ENCODE measurements around the gene CDKAL1. TPM values are rescaled to one million over a fixed set of nuclear protein-coding genes. Genes with fewer than 3 reads are reported as not detected.

The CDKAL1 gene
- total and polyA plus RNA-seq, 2 experiments from 2014 or later, result 14.4 to 19.5 TPM

DNA sequence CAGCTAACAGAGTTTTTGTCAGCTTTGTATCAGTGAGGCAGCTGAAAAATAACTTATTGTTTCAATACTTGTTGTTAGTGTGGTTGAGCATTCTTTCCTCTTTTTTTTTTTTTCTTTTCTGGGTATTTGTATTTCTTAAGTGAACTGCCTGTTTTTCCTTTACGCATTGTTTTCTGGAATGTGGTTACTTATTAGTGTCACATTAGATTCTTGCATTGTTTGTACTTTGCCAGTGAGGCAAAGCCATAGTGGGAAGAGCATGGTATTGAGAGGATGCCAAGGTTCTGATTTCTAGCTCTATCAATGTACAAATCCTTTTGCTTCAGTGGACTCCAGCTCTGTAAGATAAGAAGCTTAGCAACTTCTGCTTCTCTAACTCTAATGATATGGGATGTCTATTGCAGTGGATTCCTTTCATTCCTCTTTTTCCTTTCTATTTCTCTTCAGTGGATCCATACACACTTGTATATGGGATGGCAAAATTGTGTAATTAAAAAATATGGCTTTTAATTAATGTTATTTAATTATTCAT lies 3.9 kb downstream of the CDKAL1 start:
- Histone ChIP-seq H3K4me3 (no peak overlapping the region), H2AFZ (no peak overlapping the region), H3K79me2 (peaks cover 55% of the 10 kb centered on the region), H3K9me2 (replicated peaks; ENCODE audit: insufficient read depth) (no peaks in the 10 kb centered on the region), H3K36me3 (replicated peaks; ENCODE audit: insufficient read depth, low read depth) (no peaks in the 10 kb centered on the region), H3K4me1 (ENCODE audit: insufficient read depth) (peaks cover 5% of the 10 kb centered on the region), H3K27ac (no peak overlapping the region), H3K9me3 (ENCODE audit: low read depth) (no peaks in the 10 kb centered on the region), H3K27me3 (no peaks in the 10 kb centered on the region), H3K4me2 (no peak overlapping the region), H4K20me1 (ENCODE audit: insufficient read depth, poor library complexity, severe bottlenecking) (no peaks in the 10 kb centered on the region)
- no peak for DNase-seq (ENCODE audit: low spot score)
- WGBS (ENCODE audit: low lambda C conversion rate, missing lambda C conversion rate), result 53% methylated on average over 1 of the region's 1 CpG
- TF ChIP-seq, protein P1, sequence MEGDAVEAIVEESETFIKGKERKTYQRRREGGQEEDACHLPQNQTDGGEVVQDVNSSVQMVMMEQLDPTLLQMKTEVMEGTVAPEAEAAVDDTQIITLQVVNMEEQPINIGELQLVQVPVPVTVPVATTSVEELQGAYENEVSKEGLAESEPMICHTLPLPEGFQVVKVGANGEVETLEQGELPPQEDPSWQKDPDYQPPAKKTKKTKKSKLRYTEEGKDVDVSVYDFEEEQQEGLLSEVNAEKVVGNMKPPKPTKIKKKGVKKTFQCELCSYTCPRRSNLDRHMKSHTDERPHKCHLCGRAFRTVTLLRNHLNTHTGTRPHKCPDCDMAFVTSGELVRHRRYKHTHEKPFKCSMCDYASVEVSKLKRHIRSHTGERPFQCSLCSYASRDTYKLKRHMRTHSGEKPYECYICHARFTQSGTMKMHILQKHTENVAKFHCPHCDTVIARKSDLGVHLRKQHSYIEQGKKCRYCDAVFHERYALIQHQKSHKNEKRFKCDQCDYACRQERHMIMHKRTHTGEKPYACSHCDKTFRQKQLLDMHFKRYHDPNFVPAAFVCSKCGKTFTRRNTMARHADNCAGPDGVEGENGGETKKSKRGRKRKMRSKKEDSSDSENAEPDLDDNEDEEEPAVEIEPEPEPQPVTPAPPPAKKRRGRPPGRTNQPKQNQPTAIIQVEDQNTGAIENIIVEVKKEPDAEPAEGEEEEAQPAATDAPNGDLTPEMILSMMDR (IDR thresholded peaks at IDR 0.05; ENCODE audit: poor library complexity), result no peak
- TF ChIP-seq EZH2phosphoT487 (IDR thresholded peaks at IDR 0.05; ENCODE audit: low read depth, severe bottlenecking, unreplicated experiment) (no peak), EZH2 (IDR thresholded peaks at IDR 0.05; ENCODE audit: borderline replicate concordance) (no peak)

DNA sequence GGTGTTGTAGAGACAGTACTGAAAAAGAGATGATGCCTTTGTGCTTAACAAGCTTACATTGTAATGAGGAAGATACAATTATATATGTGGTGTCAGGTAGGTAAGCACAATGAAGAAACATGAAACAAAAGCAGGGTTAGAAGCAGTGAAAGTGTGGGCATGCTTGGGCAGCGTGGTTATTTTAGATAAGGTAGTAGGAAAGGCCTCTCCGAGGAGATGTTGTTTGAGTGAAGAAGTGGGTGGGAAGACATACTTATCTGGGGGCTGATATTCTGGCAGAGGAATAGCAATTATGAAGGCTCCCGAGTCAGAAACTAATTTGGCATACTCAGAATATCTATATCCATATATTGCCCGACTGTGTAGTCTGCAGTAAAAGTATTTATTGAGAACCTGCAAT lies 4.7 kb downstream of the CDKAL1 start:
- H4K20me1 ChIP-seq (ENCODE audit: insufficient read depth, poor library complexity, severe bottlenecking), result no peaks in the 10 kb centered on the region
- H3K9me2 ChIP-seq (replicated peaks; ENCODE audit: insufficient read depth), result no peaks in the 10 kb centered on the region
- no peak for TF ChIP-seq EZH2 (IDR thresholded peaks at IDR 0.05; ENCODE audit: borderline replicate concordance)
- TF ChIP-seq, protein P1 (IDR thresholded peaks at IDR 0.05; ENCODE audit: poor library complexity), result no peak
- no peak for TF ChIP-seq EZH2phosphoT487 (IDR thresholded peaks at IDR 0.05; ENCODE audit: low read depth, severe bottlenecking, unreplicated experiment)
- DNase-seq (ENCODE audit: low spot score), result no peak
- peaks cover 57% of the 10 kb centered on the region for H3K79me2 ChIP-seq
- no peak overlapping the region for H3K27ac ChIP-seq
- H3K4me3 ChIP-seq, result no peak overlapping the region
- H2AFZ ChIP-seq, result no peak overlapping the region
- H3K36me3 ChIP-seq (replicated peaks; ENCODE audit: insufficient read depth, low read depth), result no peaks in the 10 kb centered on the region
- H3K27me3 ChIP-seq, result no peaks in the 10 kb centered on the region
- H3K9me3 ChIP-seq (ENCODE audit: low read depth), result no peaks in the 10 kb centered on the region
- 89% methylated on average over 4 of the region's 4 CpGs for WGBS (ENCODE audit: low lambda C conversion rate, missing lambda C conversion rate)
- H3K4me2 ChIP-seq, result no peak overlapping the region
- H3K4me1 ChIP-seq (ENCODE audit: insufficient read depth), result peaks cover 5% of the 10 kb centered on the region

DNA sequence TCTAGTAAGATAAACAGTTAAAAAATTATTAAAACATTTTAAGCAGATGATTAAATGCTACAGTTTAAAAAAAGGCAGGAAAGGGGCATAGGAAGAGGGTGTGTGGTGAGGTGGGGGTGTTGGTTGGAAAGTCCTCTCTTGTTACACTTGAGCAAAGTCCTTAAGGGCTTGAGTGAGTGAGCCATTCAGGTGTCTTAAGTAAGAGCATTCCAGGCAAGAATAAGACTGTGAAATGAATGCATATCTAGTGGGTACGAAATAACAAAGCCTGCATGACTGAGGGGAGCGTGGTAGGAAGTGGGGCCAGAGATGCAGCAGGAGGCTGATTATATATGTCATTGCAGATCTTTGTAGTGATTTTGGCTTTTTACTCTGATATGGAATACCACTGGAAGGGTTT lies 5.1 kb downstream of the CDKAL1 start:
- H3K4me2 ChIP-seq, result no peak overlapping the region
- peaks cover 59% of the 10 kb centered on the region for H3K79me2 ChIP-seq
- H3K9me2 ChIP-seq (replicated peaks; ENCODE audit: insufficient read depth), result no peaks in the 10 kb centered on the region

More for the DNA sequence above, 5.1 kb downstream of the CDKAL1 start:
- TF ChIP-seq EZH2 (IDR thresholded peaks at IDR 0.05; ENCODE audit: borderline replicate concordance) (no peak), EZH2phosphoT487 (IDR thresholded peaks at IDR 0.05; ENCODE audit: low read depth, severe bottlenecking, unreplicated experiment) (no peak)
- TF ChIP-seq, protein P1 (IDR thresholded peaks at IDR 0.05; ENCODE audit: poor library complexity), result no peak
- Histone ChIP-seq H3K4me3 (no peak overlapping the region), H3K9me3 (ENCODE audit: low read depth) (no peaks in the 10 kb centered on the region), H3K27me3 (no peaks in the 10 kb centered on the region), H3K27ac (no peak overlapping the region), H4K20me1 (ENCODE audit: insufficient read depth, poor library complexity, severe bottlenecking) (no peaks in the 10 kb centered on the region), H3K36me3 (replicated peaks; ENCODE audit: insufficient read depth, low read depth) (no peaks in the 10 kb centered on the region), H2AFZ (no peak overlapping the region), H3K4me1 (ENCODE audit: insufficient read depth) (peaks cover 5% of the 10 kb centered on the region)
- no peak for DNase-seq (ENCODE audit: low spot score)
- 96% methylated on average over 2 of the region's 2 CpGs for WGBS (ENCODE audit: low lambda C conversion rate, missing lambda C conversion rate)

All from hepatocyte (in vitro differentiated cells).